ENCODE measurements around the gene ANGPTL7.

The ANGPTL7 gene

GRCh38 chr1:11144570-11145256, 44.4 kb upstream of the ANGPTL7 start:
- Histone ChIP-seq H3K9ac (ENCODE audit: low read length) (no peak overlapping the region), H2AFZ (ENCODE audit: low read depth, low read length) (no peak overlapping the region), H2BK5ac (ENCODE audit: low read depth, low read length, poor library complexity, severe bottlenecking) (no peak overlapping the region), H4K8ac (ENCODE audit: low read length) (no peak overlapping the region), H2BK120ac (ENCODE audit: low read depth, low read length) (no peak overlapping the region), H3K4me1 (ENCODE audit: control insufficient read depth, insufficient read depth, low read depth, low read length) (no peaks in the 10 kb centered on the region), H3K79me1 (replicated peaks; ENCODE audit: low read length, poor library complexity, severe bottlenecking) (peaks cover 3% of the 10 kb centered on the region), H2BK12ac (ENCODE audit: low read length in 2 of 2) (no peak overlapping the region), H3K27ac (ENCODE audit: low read length, poor library complexity, severe bottlenecking) (no peak overlapping the region), H2BK15ac (ENCODE audit: low read depth, poor library complexity, severe bottlenecking) (no peak overlapping the region), H3K9me3 (ENCODE audit: control insufficient read depth, low read length) (no peaks in the 10 kb centered on the region), H3K23ac (ENCODE audit: low read length in 2 of 2) (no peak overlapping the region), H3K36me3 (ENCODE audit: control insufficient read depth in 1 of 2, insufficient read depth in 2 of 2, low read depth in 1 of 2, low read length in 2 of 2) (peaks cover 38 to 69% of the 10 kb centered on the region in 2 experiments), H3K4ac (ENCODE audit: low read depth in 1 of 2, low read length in 2 of 2) (no peak overlapping the region), H4K91ac (ENCODE audit: low read length) (no peak overlapping the region), H3K4me2 (ENCODE audit: low read length, poor library complexity, severe bottlenecking) (no peak overlapping the region), H3K4me3 (ENCODE audit: insufficient read depth in 1 of 2, low read depth in 1 of 2, low read length in 2 of 2) (no peak overlapping the region), H2AK5ac (ENCODE audit: low read length, severe bottlenecking) (no peak overlapping the region), H3K27me3 (ENCODE audit: control insufficient read depth in 1 of 2, insufficient read depth in 1 of 2, low read length in 2 of 2) (no peaks in the 10 kb centered on the region), H3K14ac (ENCODE audit: low read length in 2 of 2) (no peak overlapping the region), H3K18ac (ENCODE audit: low read depth in 1 of 2, low read length in 2 of 2) (no peak overlapping the region)
- DNase-seq, result no peak
- WGBS, result 83% methylated on average over 10 of the region's 12 CpGs

- H3K4me2 ChIP-seq (ENCODE audit: low read length, poor library complexity, severe bottlenecking), result no peak overlapping the region
- DNase-seq, result no peak
- H3K4me3 ChIP-seq (ENCODE audit: insufficient read depth in 1 of 2, low read depth in 1 of 2, low read length in 2 of 2), result no peak overlapping the region
- H4K8ac ChIP-seq (ENCODE audit: low read length), result no peak overlapping the region
- no peak overlapping the region for H3K14ac ChIP-seq (ENCODE audit: low read length in 2 of 2)
- H3K9me3 ChIP-seq (ENCODE audit: control insufficient read depth, low read length), result no peaks in the 10 kb centered on the region
- H3K4me1 ChIP-seq (ENCODE audit: control insufficient read depth, insufficient read depth, low read depth, low read length), result no peaks in the 10 kb centered on the region
- H4K91ac ChIP-seq (ENCODE audit: low read length), result no peak overlapping the region
- no peak overlapping the region for H3K4ac ChIP-seq (ENCODE audit: low read depth in 1 of 2, low read length in 2 of 2)
- no peak overlapping the region for H2AK5ac ChIP-seq (ENCODE audit: low read length, severe bottlenecking)
- H3K23ac ChIP-seq (ENCODE audit: low read length in 2 of 2), result no peak overlapping the region
- WGBS, result 93% methylated on average over 4 of the region's 6 CpGs
- no peak overlapping the region for H2BK5ac ChIP-seq (ENCODE audit: low read depth, low read length, poor library complexity, severe bottlenecking)
- no peak overlapping the region for H3K27ac ChIP-seq (ENCODE audit: low read length, poor library complexity, severe bottlenecking)
- no peaks in the 10 kb centered on the region for H3K79me1 ChIP-seq (replicated peaks; ENCODE audit: low read length, poor library complexity, severe bottlenecking)
- H2BK12ac ChIP-seq (ENCODE audit: low read length in 2 of 2), result no peak overlapping the region
- H2BK15ac ChIP-seq (ENCODE audit: low read depth, poor library complexity, severe bottlenecking), result no peak overlapping the region
- H3K9ac ChIP-seq (ENCODE audit: low read length), result no peak overlapping the region
- H2AFZ ChIP-seq (ENCODE audit: low read depth, low read length), result no peak overlapping the region
- no peaks in the 10 kb centered on the region for H3K27me3 ChIP-seq (ENCODE audit: control insufficient read depth in 1 of 2, insufficient read depth in 1 of 2, low read length in 2 of 2)
- H3K36me3 ChIP-seq (ENCODE audit: control insufficient read depth in 1 of 2, insufficient read depth in 2 of 2, low read depth in 1 of 2, low read length in 2 of 2), result peaks cover 34 to 75% of the 10 kb centered on the region in 2 experiments
- no peak overlapping the region for H2BK120ac ChIP-seq (ENCODE audit: low read depth, low read length)
- H3K18ac ChIP-seq (ENCODE audit: low read depth in 1 of 2, low read length in 2 of 2), result no peak overlapping the region
Measured at GRCh38 chr1:11145741-11146140, 43.4 kb upstream of the ANGPTL7 start.

- Histone ChIP-seq H3K36me3 (ENCODE audit: control insufficient read depth in 1 of 2, insufficient read depth in 2 of 2, low read depth in 1 of 2, low read length in 2 of 2) (peaks cover 35 to 72% of the 10 kb centered on the region in 2 experiments), H3K4me2 (ENCODE audit: low read length, poor library complexity, severe bottlenecking) (no peak overlapping the region), H2BK5ac (ENCODE audit: low read depth, low read length, poor library complexity, severe bottlenecking) (no peak overlapping the region), H2BK120ac (ENCODE audit: low read depth, low read length) (no peak overlapping the region), H3K9ac (ENCODE audit: low read length) (no peak overlapping the region), H3K4me3 (ENCODE audit: insufficient read depth in 1 of 2, low read depth in 1 of 2, low read length in 2 of 2) (no peak overlapping the region), H3K79me1 (replicated peaks; ENCODE audit: low read length, poor library complexity, severe bottlenecking) (peaks cover 3% of the 10 kb centered on the region), H2AFZ (ENCODE audit: low read depth, low read length) (no peak overlapping the region), H4K8ac (ENCODE audit: low read length) (no peak overlapping the region), H2AK5ac (ENCODE audit: low read length, severe bottlenecking) (no peak overlapping the region), H3K23ac (ENCODE audit: low read length in 2 of 2) (no peak overlapping the region), H2BK12ac (ENCODE audit: low read length in 2 of 2) (no peak overlapping the region), H3K4ac (ENCODE audit: low read depth in 1 of 2, low read length in 2 of 2) (no peak overlapping the region), H3K27ac (ENCODE audit: low read length, poor library complexity, severe bottlenecking) (no peak overlapping the region), H3K18ac (ENCODE audit: low read depth in 1 of 2, low read length in 2 of 2) (no peak overlapping the region), H2BK15ac (ENCODE audit: low read depth, poor library complexity, severe bottlenecking) (no peak overlapping the region), H3K27me3 (ENCODE audit: control insufficient read depth in 1 of 2, insufficient read depth in 1 of 2, low read length in 2 of 2) (no peaks in the 10 kb centered on the region), H3K9me3 (ENCODE audit: control insufficient read depth, low read length) (no peaks in the 10 kb centered on the region), H3K4me1 (ENCODE audit: control insufficient read depth, insufficient read depth, low read depth, low read length) (peaks cover 1% of the 10 kb centered on the region), H3K14ac (ENCODE audit: low read length in 2 of 2) (no peak overlapping the region), H4K91ac (ENCODE audit: low read length) (no peak overlapping the region)
- WGBS, result 98% methylated on average over 4 of the region's 4 CpGs
- no peak for DNase-seq
Measured at GRCh38 chr1:11147197-11147770, 41.9 kb upstream of the ANGPTL7 start.

- 96% methylated on average over 3 of the region's 3 CpGs for WGBS
- no peak for DNase-seq
- H3K27me3 ChIP-seq (ENCODE audit: control insufficient read depth in 1 of 2, insufficient read depth in 1 of 2, low read length in 2 of 2), result no peaks in the 10 kb centered on the region
- H2BK5ac ChIP-seq (ENCODE audit: low read depth, low read length, poor library complexity, severe bottlenecking), result no peak overlapping the region
- no peak overlapping the region for H3K4ac ChIP-seq (ENCODE audit: low read depth in 1 of 2, low read length in 2 of 2)
- H3K23ac ChIP-seq (ENCODE audit: low read length in 2 of 2), result no peak overlapping the region
- no peak overlapping the region for H3K18ac ChIP-seq (ENCODE audit: low read depth in 1 of 2, low read length in 2 of 2)
- H2AFZ ChIP-seq (ENCODE audit: low read depth, low read length), result no peak overlapping the region
- H4K91ac ChIP-seq (ENCODE audit: low read length), result no peak overlapping the region
- H3K9me3 ChIP-seq (ENCODE audit: control insufficient read depth, low read length), result no peaks in the 10 kb centered on the region
- no peak overlapping the region for H3K4me3 ChIP-seq (ENCODE audit: insufficient read depth in 1 of 2, low read depth in 1 of 2, low read length in 2 of 2)
- peaks cover 4% of the 10 kb centered on the region for H3K4me1 ChIP-seq (ENCODE audit: control insufficient read depth, insufficient read depth, low read depth, low read length)
- no peak overlapping the region for H3K4me2 ChIP-seq (ENCODE audit: low read length, poor library complexity, severe bottlenecking)
- H3K79me1 ChIP-seq (replicated peaks; ENCODE audit: low read length, poor library complexity, severe bottlenecking), result peaks cover 3% of the 10 kb centered on the region
- H4K8ac ChIP-seq (ENCODE audit: low read length), result no peak overlapping the region
- no peak overlapping the region for H2AK5ac ChIP-seq (ENCODE audit: low read length, severe bottlenecking)
- peaks cover 34 to 64% of the 10 kb centered on the region in 2 experiments for H3K36me3 ChIP-seq (ENCODE audit: control insufficient read depth in 1 of 2, insufficient read depth in 2 of 2, low read depth in 1 of 2, low read length in 2 of 2)
- H2BK15ac ChIP-seq (ENCODE audit: low read depth, poor library complexity, severe bottlenecking), result no peak overlapping the region
- no peak overlapping the region for H3K9ac ChIP-seq (ENCODE audit: low read length)
- H2BK12ac ChIP-seq (ENCODE audit: low read length in 2 of 2), result no peak overlapping the region
- no peak overlapping the region for H3K27ac ChIP-seq (ENCODE audit: low read length, poor library complexity, severe bottlenecking)
- H2BK120ac ChIP-seq (ENCODE audit: low read depth, low read length), result no peak overlapping the region
- H3K14ac ChIP-seq (ENCODE audit: low read length in 2 of 2), result no peak overlapping the region
Measured at GRCh38 chr1:11150326-11150725, 38.8 kb upstream of the ANGPTL7 start.

Data from mesenchymal stem cell (in vitro differentiated cells and primary cell).